Stimulated activated CD4-positive, alpha-beta T cell treated with anti-CD3 and anti-CD28 coated beads, Interleukin-1b, Interleukin-23, amount 100 ng/mL, for 4 hours (primary cell): ENCODE measurements around the gene VPS35L.
"Not testable (repeated sequence)": the region's sequence is repeated elsewhere in the genome, so short reads cannot be mapped to it uniquely, and the experiment has no call there.

Experiments
- DNase-seq, 2 donors: peaks; one replicate each; pipeline ENCODE4 v3.0.0-alpha.2; 2020; ENCODE audit warnings: low read depth in 2 of 2

Gene VPS35L

GRCh38 chr16:19711643-19712042 is 156.1 kb downstream of the VPS35L start:
- DNase-seq, result no peak

- no peak for DNase-seq
Observed at GRCh38 chr16:19712418-19713058, 157.0 kb downstream of the VPS35L start.

GRCh38 chr16:19713697-19714096 is 158.2 kb downstream of the VPS35L start:
- no peak for DNase-seq

- DNase-seq, result no peak
Observed at GRCh38 chr16:19715566-19715965, 160.1 kb downstream of the VPS35L start.

GRCh38 chr16:19716183-19716582 is 160.7 kb downstream of the VPS35L start:
- no peak for DNase-seq

- DNase-seq, result not testable (repeated sequence)
Observed at GRCh38 chr16:19716728-19717127, 161.2 kb downstream of the VPS35L start.

GRCh38 chr16:19717314-19717713 is 161.8 kb downstream of the VPS35L start:
- DNase-seq, result no peak

- DNase-seq, result peak; percentile 86 to 89
Observed at GRCh38 chr16:19717741-19718623, 162.5 kb downstream of the VPS35L start, which contains the start of the genes IQCK and KNOP1. Gene IQCK, plus strand, starts transcription at chr16:19718271. Its CDS starts 36 bp downstream, at chr16:19718307. Gene KNOP1, minus strand, starts transcription at chr16:19718227. Its CDS starts 3,192 bp downstream, at chr16:19715035.

GRCh38 chr16:19718624-19718965 is 163.1 kb downstream of the VPS35L start:
- peak in 1 of 2 donors; percentile 9 for DNase-seq

- no peak for DNase-seq
Observed at GRCh38 chr16:19722269-19722952, 166.9 kb downstream of the VPS35L start.

- DNase-seq, result no peak
Observed at GRCh38 chr16:19722981-19723380, 167.5 kb downstream of the VPS35L start.

- no peak for DNase-seq
Observed at GRCh38 chr16:19728636-19728965, 173.1 kb downstream of the VPS35L start.

- DNase-seq, result no peak
Observed at GRCh38 chr16:19733551-19733950, 178.0 kb downstream of the VPS35L start.

GRCh38 chr16:19735074-19735867 is 179.8 kb downstream of the VPS35L start:
- DNase-seq, result no peak

- DNase-seq, result no peak
Observed at GRCh38 chr16:19737306-19738038, 182.0 kb downstream of the VPS35L start.

GRCh38 chr16:19741354-19741753 is 185.9 kb downstream of the VPS35L start:
- DNase-seq, result no peak

- no peak for DNase-seq
Observed at GRCh38 chr16:19743816-19744159, 188.3 kb downstream of the VPS35L start.

GRCh38 chr16:19744670-19745069 is 189.2 kb downstream of the VPS35L start:
- DNase-seq, result no peak

GRCh38 chr16:19745286-19746010 is 189.9 kb downstream of the VPS35L start:
- no peak for DNase-seq

GRCh38 chr16:19746561-19746960 is 191.1 kb downstream of the VPS35L start:
- DNase-seq, result no peak
